Inflammatory macrophage treated with lipopolysaccharide for 1 hour (primary cell): Measurements from ENCODE around the gene MLH1.

ENCODE experiments used
- DNase-seq, 2 donors: peaks; one replicate each; pipeline ENCODE4 v3.0.0-alpha.2; 2020 to 2022

Gene MLH1

DNA sequence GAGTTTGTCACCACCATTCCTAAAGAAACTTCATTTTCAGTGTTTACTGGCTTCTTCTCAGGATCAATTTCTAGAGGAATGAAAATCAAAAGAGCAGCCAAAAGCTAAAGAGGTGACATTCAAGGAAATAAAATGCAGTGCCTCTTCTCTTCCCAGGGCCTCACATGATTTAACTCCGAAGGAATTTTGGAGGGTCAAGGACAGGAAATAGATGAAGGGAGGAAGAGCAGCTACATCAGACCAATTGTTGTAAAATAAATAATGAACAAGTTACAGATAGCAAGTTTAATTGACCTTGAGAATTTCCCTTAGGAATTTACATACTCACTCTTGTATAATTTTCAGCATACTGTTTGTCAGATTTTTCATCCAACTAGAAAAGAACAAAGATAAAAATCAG, 103.0 kb downstream of the MLH1 start:
- DNase-seq: no peak

GRCh38 chr3:37096975-37097374, 103.7 kb downstream of the MLH1 start:
- DNase-seq: no peak

- DNase-seq: no peak
These were observed 104.5 kb downstream of the MLH1 start for GRCh38 chr3:37097776-37098175.

DNA sequence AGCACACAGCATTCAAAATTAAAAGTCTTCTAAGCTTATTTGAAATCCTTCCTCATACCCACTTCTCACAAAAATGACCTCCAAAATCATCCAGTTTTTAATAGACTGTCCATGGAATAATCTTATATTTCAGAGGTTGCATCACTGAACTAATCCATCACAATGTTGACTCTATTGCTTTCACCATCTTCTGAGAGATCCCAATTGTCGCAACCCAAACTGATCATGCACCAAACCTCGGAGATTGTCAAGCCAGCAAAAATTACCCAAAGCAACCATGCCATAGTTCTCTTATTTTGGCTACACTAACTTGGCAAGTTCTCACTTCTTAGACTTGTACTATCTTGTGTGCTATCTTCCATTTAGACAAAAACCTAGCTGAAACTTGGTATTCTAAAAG, 105.6 kb downstream of the MLH1 start:
- no peak for DNase-seq

GRCh38 chr3:37099469-37099868, 106.2 kb downstream of the MLH1 start:
- no peak for DNase-seq

DNA sequence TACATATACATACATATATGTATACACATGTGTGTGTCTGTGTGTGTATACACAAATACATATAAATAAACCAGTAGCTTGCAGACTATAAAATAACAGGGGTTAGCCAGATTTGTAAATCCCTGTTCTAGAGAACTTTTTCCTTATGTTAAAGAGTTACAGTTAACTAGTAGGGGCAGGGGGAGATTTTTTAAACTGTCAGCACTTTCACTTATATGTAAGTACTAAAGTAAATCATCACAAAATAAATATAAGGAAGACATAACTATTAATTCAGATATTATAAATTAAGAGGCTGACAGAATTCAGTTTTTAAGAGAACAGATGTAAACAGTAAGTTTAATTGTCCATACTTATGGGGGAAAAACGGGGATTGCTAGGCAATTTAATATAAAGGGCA, 107.1 kb downstream of the MLH1 start:
- no peak for DNase-seq
